Stimulated activated memory B cell treated with anti-CD40 and anti-IgM and Interleukin-4, amounts not matched to agents 10 μg/mL and 1 μg/mL and 100 μg/mL, for 72 hours (primary cell): ENCODE data around the gene TMIGD2.
"Not testable (repeated sequence)": the region's sequence is repeated elsewhere in the genome, so short reads cannot be mapped to it uniquely, and the experiment has no call there.

Experiments used
- ATAC-seq: fragments of 150-1000 bp; cut with Tn5 transposase; 2 replicates; pipeline ENCODE4 v1.10.0; 2021
- H3K27ac Mint-ChIP-seq: one replicate; pipeline ENCODE4 v1.8.0; 2022; ENCODE audit warnings: mild to moderate bottlenecking, mixed read lengths
- H3K27me3 Mint-ChIP-seq: one replicate; pipeline ENCODE4 v1.8.0; 2022; ENCODE audit warnings: mixed read lengths
- H3K36me3 Mint-ChIP-seq: one replicate; pipeline ENCODE4 v1.8.0; 2022; ENCODE audit warnings: mixed read lengths
- H3K4me1 Mint-ChIP-seq: one replicate; pipeline ENCODE4 v1.8.0; 2022; ENCODE audit warnings: mixed read lengths
- H3K4me3 Mint-ChIP-seq: one replicate; pipeline ENCODE4 v1.8.0; 2022; ENCODE audit warnings: mild to moderate bottlenecking, moderate library complexity, mixed read lengths
- H3K9me3 Mint-ChIP-seq: one replicate; pipeline ENCODE4 v1.8.0; 2022; ENCODE audit warnings: mixed read lengths

TMIGD2 gene

GRCh38 chr19:4267101-4267900 is 34.9 kb downstream of the TMIGD2 start:
- Mint-ChIP-seq H3K9me3 (no peaks in the 10 kb centered on the region), H3K4me1 (peaks cover 24% of the 10 kb centered on the region), H3K27me3 (no peaks in the 10 kb centered on the region), H3K36me3 (peaks cover 59% of the 10 kb centered on the region), H3K4me3 (no peak overlapping the region), H3K27ac (peak overlapping the region; percentile 12)
- ATAC-seq = peak; percentile 64

- ATAC-seq = no peak
- Mint-ChIP-seq H3K27me3 (no peaks in the 10 kb centered on the region), H3K4me1 (peaks cover 24% of the 10 kb centered on the region), H3K27ac (no peak overlapping the region), H3K9me3 (no peaks in the 10 kb centered on the region), H3K36me3 (peaks cover 61% of the 10 kb centered on the region), H3K4me3 (no peak overlapping the region)
Observed at GRCh38 chr19:4266253-4267000, 35.8 kb downstream of the TMIGD2 start.

- peak overlapping the region; percentile 77 for H3K27ac Mint-ChIP-seq
- no peaks in the 10 kb centered on the region for H3K27me3 Mint-ChIP-seq
- no peaks in the 10 kb centered on the region for H3K9me3 Mint-ChIP-seq
- H3K4me1 Mint-ChIP-seq = peaks cover 27% of the 10 kb centered on the region
- peaks cover 66% of the 10 kb centered on the region for H3K36me3 Mint-ChIP-seq
- ATAC-seq = no peak
- no peak overlapping the region for H3K4me3 Mint-ChIP-seq
Observed at GRCh38 chr19:4264812-4265211, 37.4 kb downstream of the TMIGD2 start.

- H3K27ac Mint-ChIP-seq = no peak overlapping the region
Observed at GRCh38 chr19:4260613-4261191, 41.5 kb downstream of the TMIGD2 start.

GRCh38 chr19:4258181-4258580 is 44.0 kb downstream of the TMIGD2 start:
- no peaks in the 10 kb centered on the region for H3K9me3 Mint-ChIP-seq
- no peaks in the 10 kb centered on the region for H3K27me3 Mint-ChIP-seq
- H3K4me3 Mint-ChIP-seq = no peak overlapping the region
- ATAC-seq = peak; percentile 16
- peaks cover 7% of the 10 kb centered on the region for H3K4me1 Mint-ChIP-seq
- H3K27ac Mint-ChIP-seq = no peak overlapping the region
- peaks cover 72% of the 10 kb centered on the region for H3K36me3 Mint-ChIP-seq

More at GRCh38 chr19:4260613-4261191, 41.5 kb downstream of the TMIGD2 start:
- no peak overlapping the region for H3K4me3 Mint-ChIP-seq
- H3K4me1 Mint-ChIP-seq = peaks cover 14% of the 10 kb centered on the region
- ATAC-seq = no peak
- H3K27me3 Mint-ChIP-seq = no peaks in the 10 kb centered on the region
- no peaks in the 10 kb centered on the region for H3K9me3 Mint-ChIP-seq
- peaks cover 66% of the 10 kb centered on the region for H3K36me3 Mint-ChIP-seq

- H3K4me1 Mint-ChIP-seq = peaks cover 7% of the 10 kb centered on the region
Observed at GRCh38 chr19:4257025-4257424, 45.2 kb downstream of the TMIGD2 start.

GRCh38 chr19:4256563-4256962 is 45.6 kb downstream of the TMIGD2 start:
- Mint-ChIP-seq H3K27me3 (no peaks in the 10 kb centered on the region), H3K4me3 (no peak overlapping the region), H3K9me3 (no peaks in the 10 kb centered on the region), H3K4me1 (peaks cover 7% of the 10 kb centered on the region), H3K27ac (no peak overlapping the region), H3K36me3 (peaks cover 67% of the 10 kb centered on the region)
- no peak for ATAC-seq

More at GRCh38 chr19:4257025-4257424, 45.2 kb downstream of the TMIGD2 start:
- Mint-ChIP-seq H3K27ac (no peak overlapping the region), H3K27me3 (no peaks in the 10 kb centered on the region), H3K9me3 (no peaks in the 10 kb centered on the region), H3K4me3 (no peak overlapping the region), H3K36me3 (peaks cover 72% of the 10 kb centered on the region)
- ATAC-seq = no peak

- Mint-ChIP-seq H3K27ac (peak within 1 kb of the TSS; percentile 99), H3K36me3 (peaks cover 35% of the 10 kb centered on the region), H3K9me3 (peaks cover under 1% of the 10 kb centered on the region), H3K4me1 (peaks cover 30% of the 10 kb centered on the region), H3K4me3 (peak within 1 kb of the TSS; percentile 93), H3K27me3 (no peaks in the 10 kb centered on the region)
- ATAC-seq = peak; percentile 97
Observed at GRCh38 chr19:4246767-4247593, 55.2 kb downstream of the TMIGD2 start, which contains the start of gene YJU2. TSS of gene YJU2 (plus strand) at chr19:4247080. CDS start at chr19:4247147, 67 bp downstream.

GRCh38 chr19:4245938-4246337 is 56.3 kb downstream of the TMIGD2 start:
- H3K9me3 Mint-ChIP-seq, ATAC-seq, H3K27me3 Mint-ChIP-seq: not testable (repeated sequence)
- Mint-ChIP-seq H3K27ac (peak overlapping the region; percentile 99), H3K4me1 (peaks cover 36% of the 10 kb centered on the region), H3K4me3 (peak overlapping the region; percentile 12), H3K36me3 (peaks cover 36% of the 10 kb centered on the region)
